ENCODE measurements around the gene OSBPL2.

- TF ChIP-seq CTCF (IDR thresholded peaks at IDR 0.05; ENCODE audit: extremely low read depth in 1 of 2, insufficient read depth in 1 of 2, low read depth in 1 of 2, low read length in 2 of 2) (no peak), POLR2AphosphoS5 (IDR thresholded peaks at IDR 0.05; ENCODE audit: insufficient read depth, low read depth, low read length) (no peak), POLR2A (IDR thresholded peaks at IDR 0.05; ENCODE audit: low read depth, low read length) (no peak)
These were observed 23.7 kb downstream of the OSBPL2 start for GRCh38 chr20:62262064-62262463.

Measured in endothelial cell of umbilical vein (primary cell).